CD4-positive, alpha-beta T cell treated with Interleukin-21 for 1 hour (primary cell): Measurements from ENCODE around the gene TGFBR3L.
"Not testable (repeated sequence)": the region's sequence is repeated elsewhere in the genome, so short reads cannot be mapped to it uniquely, and the experiment has no call there.

Experiments
- DNase-seq: peaks from one replicate; pipeline ENCODE4 v3.0.0-alpha.2; 2020

Gene TGFBR3L

DNA sequence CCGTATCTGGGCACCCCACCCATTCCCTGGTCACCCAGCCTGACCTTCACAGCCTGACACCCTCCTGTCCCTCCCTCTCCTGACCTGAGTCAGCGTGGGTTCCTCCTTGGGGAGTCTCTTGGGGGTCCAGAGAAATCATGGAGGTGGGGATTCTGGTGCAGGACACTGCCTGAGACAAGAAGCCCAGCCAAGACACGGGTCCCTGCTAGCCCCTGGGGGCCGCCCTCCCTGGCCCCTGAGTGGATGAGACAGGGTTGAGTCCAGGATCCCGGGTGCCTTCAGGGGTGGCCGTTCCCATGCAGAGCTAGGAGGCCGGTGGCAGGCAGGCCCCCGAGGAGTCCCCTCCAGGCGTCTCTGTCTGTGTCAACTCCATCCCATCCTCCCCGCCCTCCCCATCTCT, 9.4 kb upstream of the TGFBR3L start:
- no peak for DNase-seq

DNA sequence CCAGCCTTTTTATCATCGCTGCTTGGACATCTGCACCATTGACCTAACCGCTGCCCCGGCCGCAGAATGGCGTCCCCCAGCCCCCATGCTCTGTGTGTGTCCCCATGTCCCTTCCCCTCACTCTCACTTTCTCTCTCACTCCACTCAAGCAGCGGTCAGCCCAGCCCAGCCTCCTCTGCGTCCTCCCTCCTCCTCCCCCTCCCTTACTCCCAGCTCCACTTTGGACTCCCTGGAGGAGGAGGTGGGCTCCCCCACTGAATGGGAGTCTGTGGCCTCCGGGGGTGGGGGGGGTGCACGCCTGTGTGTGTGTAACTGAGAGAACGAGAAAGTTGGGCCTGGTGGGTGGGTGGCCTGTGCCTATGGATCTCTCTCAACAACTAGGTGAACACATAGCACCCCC, 8.8 kb upstream of the TGFBR3L start:
- no peak for DNase-seq

DNA sequence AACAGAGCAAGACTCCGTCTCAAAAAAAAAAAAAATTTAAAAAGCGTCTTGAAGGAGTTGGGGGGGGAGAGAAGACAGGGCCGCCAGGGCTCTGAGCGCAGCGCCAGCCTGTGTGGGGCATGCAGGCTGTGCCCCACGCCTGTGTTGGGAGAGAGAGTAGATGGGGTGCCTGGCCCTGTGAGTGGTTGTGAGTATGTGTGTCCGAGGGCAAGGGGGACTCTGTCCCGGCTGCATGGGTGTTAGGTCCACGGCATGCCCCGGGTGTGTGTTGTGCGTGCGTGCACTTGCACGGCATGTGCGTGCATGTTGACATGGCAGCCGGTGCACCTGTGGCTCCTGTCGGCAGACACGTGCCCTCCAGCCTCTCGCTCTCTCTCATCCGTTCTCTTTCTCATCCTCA, 7.5 kb upstream of the TGFBR3L start:
- DNase-seq: no peak

DNA sequence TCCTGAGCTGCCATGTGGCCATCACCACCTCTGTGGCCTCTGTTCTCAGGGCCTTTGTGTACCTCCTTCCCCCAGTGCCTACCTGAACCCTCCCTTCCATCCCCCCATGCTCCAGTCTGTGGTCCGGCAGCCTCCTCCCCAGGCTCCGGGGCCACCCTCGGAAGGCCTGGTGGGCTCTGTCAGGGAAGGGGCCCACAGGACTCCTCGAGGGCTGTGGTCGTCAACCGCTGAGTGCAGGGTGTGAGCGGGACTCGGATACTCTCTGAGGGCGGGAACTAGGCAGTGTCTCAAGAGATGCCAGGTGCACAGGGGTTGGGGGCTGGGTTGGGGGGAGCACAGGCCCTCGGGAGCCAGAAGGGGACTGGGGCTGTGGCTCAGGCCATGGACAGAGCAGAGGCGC, 7.1 kb upstream of the TGFBR3L start:
- DNase-seq: no peak

DNA sequence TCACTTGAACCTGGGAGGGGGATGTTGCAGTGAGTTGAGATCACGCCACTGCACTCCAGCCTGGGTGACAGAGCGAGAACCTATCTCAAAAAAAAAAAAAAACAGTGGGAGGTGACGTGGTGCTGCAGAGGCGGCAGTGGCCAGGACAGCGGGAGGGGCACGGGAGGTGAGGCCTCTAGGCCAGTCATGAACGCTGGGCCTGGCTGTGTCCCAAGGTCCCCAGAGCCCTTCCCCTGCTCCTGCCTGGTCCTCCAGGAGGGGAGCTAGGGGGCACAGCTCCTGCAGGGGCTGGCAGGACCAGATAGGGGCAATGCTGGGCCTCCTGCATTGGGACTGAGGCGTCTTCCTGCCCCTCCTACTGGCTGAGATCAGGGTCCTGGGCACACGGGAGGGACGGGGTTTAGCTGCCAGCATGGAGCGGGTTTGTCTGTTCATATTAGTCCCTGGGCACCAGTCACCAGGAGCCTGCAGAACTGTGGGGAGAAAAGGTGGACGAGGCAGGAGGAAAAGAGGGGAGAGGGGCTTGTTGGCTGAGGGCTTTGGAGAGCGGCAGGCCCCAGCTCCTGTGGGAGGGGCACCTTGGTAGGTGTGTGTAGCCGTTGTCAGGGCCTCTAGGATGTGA, 6.4 kb upstream of the TGFBR3L start:
- no peak for DNase-seq

DNA sequence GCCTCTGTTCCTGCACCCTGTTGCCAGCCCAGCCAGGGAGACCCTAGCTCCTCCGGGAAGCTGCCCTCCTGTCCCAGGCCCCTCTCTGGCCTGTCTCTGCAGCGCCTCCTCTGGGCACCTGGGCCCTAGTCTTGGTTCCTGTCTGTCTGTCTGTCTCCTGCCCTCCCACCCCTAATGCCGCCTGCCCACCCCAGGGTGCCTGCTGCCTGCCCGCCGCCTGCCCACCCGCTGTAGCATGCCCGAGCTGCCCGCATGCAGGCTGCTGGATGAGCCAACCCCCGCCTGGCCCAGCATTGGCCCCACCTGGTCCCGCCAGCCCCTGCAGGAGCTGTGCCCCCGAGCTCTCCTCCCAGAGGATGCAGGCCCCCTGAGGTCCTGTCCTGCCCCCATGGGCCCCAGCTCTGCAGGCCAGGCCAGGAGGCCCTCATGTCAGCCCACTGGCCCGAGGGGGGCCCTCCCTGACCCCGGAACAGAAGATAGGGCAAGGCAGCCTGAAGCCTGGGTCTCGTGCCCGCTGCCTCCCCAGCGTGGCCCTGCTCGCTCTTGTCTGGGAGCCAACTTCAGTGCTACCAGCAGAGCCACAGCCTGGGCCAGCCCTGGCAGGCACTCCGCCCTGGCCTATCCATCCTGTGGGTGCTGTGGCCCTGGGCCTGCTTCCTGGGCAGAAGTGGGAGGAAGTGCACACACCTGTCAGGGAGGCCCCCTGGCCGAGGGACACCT, 5.7 kb upstream of the TGFBR3L start:
- no peak for DNase-seq

DNA sequence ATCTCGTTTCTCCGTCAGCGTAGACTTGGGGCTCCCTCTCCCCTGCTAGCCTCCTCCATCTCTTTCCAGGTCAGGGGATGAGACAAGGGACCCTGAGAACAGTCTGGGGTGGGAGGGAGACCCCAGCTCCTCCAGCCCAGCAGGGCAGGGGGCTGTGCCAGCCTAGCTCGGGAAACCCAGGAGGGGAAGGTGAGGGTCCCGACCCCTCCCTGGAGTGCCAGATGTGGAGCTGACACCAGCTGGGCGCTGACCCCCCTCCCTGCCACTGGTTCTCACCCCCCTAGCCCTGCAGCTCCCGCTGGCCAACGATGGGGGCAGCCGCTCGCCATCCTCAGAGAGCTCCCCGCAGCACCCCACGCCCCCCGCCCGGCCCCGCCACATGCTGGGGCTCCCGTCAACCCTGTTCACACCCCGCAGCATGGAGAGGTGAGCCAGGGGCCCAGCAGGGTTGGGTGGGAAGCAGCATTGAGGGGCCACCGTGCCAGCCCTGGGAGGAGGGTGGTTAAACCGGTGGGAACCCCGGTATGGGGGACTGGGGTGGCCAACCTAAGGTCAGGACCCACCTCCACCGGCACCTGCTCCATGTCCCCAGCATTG, 5.1 kb upstream of the TGFBR3L start:
- no peak for DNase-seq

DNA sequence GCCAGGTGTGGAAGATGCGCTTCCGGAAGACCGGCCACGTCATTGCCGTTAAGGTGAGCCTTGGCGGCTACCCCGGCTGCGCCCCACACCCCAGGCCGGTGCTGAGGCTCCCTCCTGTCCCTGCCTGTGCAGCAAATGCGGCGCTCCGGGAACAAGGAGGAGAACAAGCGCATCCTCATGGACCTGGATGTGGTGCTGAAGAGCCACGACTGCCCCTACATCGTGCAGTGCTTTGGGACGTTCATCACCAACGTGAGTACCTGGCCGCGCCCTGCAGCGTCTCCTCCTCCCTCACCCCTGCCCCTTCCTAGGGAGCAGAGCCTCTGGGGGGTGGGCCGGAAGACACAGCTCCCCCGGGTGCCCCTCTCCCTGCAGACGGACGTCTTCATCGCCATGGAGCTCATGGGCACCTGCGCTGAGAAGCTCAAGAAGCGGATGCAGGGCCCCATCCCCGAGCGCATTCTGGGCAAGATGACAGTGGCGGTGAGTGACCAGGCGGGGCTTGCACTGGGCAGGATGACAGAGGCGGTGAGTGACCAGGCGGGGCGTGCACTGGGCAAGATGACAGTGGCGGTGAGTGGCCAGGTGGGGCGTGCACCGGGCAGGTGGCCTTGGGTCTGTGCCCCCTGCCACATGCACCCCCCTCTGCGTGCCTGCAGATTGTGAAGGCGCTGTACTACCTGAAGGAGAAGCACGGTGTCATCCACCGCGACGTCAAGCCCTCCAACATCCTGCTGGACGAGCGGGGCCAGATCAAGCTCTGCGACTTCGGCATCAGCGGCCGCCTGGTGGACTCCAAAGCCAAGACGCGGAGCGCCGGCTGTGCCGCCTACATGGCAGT, 4.1 kb upstream of the TGFBR3L start:
- no peak for DNase-seq

DNA sequence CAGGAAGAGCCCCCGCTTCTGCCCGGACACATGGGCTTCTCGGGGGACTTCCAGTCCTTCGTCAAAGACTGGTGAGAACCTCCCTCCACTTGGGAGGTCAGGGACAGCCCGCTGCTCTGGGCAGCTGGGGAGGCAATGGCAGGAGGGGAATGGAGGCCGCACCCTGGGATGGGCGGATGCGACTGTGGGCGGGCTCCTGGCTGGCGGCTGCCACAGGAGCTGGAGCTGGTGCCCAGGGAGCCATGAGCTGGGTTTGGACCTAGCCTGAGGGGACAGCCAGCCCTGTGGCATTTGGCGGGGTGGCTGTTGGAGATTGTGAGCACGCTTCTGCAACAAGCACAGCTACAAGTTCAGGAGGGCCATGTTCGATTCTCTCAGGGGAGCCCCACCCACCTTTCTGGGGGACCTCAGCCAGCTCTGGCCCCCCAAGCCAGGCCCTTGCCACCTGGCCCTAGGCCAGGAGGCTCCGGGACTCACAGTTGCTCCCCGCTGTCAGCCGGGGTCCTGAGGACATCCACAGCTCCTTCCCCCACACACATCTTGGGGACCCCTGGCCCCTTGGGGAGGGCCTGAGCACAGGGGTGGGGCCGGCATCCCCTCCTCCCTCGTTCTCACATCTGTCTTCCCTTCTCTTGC, 3.0 kb upstream of the TGFBR3L start:
- DNase-seq: no peak

DNA sequence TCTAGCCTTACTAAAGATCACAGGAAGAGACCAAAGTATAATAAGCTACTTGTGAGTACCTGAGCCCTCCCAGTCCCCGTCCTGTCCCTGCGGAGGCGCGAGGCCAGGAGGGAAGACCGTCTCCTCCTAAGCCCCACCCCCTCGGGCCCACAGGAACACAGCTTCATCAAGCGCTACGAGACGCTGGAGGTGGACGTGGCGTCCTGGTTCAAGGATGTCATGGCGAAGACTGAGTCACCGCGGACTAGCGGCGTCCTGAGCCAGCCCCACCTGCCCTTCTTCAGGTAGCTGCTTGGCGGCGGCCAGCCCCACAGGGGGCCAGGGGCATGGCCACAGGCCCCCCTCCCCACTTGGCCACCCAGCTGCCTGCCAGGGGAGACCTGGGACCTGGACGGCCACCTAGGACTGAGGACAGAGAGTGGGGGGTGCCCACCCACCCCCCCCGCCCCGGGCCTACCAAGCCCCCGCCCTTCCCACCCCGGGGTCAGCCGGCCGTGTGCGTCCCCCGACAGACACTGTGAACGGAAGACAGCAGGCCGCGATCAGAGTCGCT, 2.4 kb upstream of the TGFBR3L start:
- no peak for DNase-seq

DNA sequence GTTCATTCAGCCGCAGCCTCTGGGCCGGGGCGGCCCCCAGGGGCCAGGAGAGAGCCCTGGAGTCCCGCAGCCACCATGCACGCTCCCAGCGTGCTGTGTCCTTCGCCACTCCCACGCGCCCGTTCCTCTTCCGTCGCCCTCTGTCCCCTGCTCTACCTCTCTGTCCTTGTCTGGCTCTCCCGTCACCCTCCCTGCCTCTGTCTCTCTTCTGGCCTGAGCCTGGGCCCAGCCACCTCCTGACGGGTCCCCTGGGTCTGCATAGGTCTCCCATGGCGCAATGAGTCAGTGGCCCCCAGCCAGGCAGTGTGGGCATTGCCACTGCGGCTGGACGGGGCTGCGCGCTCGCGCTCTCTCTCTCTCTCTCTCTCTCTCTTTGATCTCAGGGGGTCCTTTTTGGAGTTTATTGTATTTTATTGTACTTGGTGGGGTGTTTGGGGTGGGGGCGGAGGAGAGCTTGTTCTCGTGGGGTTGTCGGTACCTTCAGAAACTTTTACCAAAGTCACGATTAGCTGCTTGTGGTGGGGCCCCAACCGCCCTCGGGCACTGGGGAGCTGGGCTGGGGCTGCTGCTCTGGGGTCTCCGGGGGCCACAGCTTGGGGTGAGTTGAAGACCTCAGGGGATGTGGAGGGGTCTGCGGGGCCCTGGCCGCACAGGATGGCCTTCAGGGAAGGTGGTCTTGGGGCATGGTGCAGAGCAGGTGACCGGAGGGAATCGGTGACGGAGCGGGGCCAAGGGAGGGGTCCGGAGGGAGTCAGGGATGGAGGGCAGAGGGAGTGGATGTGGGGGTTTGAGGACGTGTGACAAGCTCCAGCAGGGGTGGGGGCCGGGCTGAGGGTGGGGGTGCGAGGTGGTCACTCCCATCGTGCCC, 1.7 kb upstream of the TGFBR3L start:
- DNase-seq: no peak

DNA sequence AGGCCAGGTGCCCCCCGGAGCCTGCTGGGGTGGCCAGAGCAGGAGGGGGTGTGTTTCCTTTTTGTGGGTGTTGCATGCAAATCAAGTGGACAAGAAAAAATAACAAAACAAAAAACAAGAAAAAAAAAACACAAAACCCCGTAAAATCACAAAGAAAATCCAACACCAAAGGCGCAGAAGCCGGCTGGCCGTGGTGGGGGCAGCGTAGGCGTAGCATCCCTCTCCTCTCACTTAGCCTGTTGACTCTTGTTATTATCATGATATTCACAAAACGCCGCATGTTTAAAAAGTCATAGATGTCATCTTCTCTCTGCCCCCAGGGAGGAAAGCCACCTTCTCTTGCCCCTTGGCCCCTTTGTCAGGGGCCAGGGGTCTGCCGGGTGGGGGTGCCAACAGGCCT, 978 bp upstream of the TGFBR3L start:
- DNase-seq: no peak

DNA sequence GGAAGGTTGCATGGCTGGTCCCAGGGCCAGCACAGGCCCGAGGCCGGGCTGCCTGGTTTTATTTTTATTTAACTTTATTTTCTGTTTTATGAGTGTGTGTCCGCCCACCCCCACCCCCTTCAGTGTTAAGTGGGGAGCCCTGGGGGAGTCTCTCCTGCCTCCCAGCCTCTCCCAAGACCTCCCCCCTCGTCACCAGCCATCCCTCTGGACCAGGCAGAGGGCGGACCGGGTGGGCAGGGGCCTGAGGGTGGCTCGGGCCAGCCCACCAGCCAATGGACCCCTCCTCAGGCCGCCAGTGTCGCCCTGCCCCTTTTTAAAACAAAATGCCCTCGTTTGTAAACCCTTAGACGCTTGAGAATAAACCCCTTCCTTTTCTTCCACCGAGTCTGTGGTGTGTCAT, 531 bp upstream of the TGFBR3L start:
- no peak for DNase-seq

DNA sequence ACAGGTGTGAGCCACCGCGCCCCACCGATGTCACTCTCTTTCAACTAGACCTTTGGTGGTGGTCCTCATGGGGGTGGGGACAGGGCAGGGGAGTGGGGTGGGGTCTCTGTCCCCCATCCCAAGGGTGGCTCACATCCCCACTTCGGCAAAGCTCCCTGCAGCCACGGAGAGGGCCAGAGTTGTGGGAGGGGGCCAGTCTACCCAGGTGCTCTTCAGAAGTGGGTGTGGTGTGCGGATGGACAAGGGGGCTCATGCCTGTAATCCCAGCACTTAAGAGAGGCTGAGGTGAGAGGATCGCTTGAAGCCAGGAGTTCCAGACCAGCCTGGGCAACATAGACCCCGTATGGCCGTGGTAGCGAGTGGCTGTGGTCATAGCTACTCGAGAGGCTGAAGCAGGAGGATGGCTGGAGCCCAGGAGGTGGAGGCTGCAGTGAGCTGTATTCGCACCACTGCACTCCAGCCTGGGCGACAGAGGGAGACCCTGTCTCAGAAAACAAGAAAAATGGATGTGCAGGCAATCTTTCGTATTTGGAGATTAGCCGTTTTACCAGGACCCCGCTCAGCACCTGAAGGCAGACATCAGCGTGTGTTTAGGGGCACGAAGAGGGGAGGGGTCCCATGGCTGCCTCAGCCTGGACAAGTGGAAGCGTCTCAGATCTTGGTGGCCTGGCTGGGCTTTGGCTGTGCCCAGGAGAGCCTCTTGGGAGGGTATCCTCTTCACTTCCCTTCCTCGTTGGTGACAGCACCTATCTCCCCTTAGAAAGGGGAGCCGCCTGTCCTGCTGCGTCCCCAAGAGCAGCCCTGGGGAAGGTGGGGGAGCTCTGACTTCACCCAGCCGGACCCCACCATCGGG, 846 bp downstream of the TGFBR3L start:
- no peak for DNase-seq

DNA sequence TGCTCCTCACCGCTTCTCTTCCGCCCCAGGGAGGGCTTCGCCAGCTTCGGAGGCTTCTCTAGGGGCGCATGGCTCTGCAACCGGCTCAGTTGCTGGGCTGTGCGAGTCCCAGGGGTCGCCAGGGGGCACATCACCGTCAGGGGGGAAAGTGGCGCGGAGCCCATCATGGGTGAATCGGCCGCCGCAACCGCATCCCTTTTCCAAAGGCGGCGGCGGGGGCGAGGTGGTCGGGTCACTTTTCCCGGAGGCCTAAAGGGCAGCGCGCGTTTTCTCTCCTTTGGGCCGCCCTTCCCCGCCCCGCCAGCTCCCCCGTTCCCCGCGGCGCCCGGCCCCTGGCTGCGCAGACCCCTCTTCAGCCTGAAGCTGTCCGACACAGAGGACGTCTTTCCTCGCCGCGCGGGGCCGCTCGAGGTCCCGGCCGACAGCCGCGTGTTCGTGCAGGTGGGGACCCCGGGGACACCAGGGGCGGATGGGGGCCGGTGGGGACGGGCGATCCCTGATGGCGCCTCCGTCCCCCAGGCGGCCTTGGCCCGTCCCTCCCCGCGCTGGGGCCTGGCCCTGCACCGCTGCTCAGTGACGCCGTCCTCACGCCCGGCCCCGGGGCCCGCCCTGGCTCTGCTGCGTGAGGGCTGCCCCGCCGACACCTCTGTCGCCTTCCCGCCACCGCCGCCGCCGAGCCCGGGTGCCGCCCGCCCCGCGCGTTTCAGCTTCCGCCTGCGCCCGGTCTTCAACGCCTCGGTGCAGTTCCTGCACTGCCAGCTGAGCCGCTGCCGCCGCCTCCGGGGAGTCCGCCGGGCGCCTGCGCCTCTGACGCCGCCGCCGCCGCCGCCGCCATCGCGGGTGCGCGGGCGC, 1.7 kb downstream of the TGFBR3L start:
- peak; percentile 71 for DNase-seq

DNA sequence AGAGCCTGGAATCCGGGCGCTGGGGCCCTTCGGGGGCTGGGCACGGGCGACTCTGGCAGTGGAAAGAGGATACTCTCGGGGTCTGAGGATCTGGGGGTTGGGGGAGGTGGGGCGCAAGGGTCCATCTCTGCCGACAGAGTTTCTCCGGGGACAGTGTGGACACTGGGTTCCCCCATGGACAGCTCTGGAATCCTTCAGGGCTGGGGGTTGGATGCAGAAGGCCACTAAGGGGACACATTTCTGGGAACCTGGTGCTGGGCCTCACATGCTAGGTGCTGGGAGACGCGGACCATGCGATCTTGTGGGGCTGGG, 2.3 kb downstream of the TGFBR3L start:
- DNase-seq: no peak

DNA sequence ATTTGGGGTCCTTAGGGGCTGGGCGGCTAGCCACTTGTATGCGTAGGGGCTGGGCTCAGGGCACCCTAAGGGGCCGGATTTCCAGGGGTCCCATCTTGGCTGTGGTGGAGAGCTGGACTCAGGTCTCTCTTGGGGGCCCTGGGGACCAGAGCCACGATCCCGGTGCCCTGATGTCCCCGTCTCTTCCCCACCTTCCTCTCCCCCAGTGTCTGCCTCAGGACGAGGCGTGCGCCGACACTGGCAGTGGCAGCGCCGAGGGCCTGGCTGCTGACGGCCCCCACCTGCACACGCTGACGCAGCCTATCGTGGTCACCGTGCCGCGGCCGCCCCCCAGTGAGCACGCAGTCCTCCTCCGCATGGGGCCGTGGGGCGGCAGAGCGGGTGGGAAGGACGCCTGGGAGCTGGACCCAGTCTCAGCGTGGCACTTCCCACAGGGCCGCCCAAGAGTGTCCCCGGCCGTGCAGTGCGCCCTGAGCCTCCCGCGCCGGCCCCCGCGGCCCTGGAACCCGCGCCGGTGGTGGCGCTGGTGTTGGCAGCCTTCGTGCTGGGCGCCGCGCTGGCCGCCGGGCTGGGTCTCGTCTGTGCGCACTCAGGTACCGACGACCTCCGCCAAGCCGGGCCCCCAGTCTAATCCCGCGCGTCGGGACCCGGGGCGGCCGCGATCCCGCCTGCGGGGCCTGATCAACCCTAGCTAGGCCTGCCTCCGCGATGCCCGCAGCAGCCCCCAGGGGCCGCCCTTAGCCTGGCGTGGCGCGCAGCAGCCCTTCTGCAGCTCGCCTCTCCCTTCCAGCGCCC, 2.8 kb downstream of the TGFBR3L start:
- DNase-seq: peak; percentile 64

DNA sequence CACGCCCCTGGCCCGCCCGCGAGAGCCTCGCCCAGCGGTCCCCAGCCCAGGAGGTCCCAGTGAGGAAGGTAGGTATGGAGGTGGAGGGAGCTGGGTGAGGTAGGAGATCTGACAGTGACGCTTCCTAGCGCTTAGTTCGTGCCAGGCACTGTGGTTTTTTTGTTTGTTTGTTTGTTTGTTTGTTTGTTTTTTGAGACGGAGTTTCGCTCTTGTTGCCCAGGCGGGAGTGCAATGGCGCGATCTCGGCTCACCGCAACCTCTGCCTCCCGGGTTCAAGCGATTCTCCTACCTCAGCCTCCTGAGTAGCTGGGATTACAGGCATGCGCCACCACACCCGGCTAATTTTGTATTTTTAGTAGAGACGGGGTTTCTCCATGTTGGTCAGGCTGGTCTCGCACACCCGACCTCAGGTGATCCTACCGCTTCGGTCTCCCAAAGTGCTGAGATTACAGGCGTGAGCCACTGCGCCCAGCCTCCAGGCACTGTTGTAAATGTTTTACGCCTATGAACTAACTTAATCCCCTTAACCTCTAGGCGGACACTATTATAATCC, 3.5 kb downstream of the TGFBR3L start:
- not testable (repeated sequence) for DNase-seq
